Measurements from ENCODE around the gene AFAP1. TPM values are rescaled to one million over a fixed set of nuclear protein-coding genes. Genes with fewer than 3 reads are reported as not detected.

Gene AFAP1
- total RNA-seq, 1 experiment from 2014 or later: 94.7 TPM

DNA sequence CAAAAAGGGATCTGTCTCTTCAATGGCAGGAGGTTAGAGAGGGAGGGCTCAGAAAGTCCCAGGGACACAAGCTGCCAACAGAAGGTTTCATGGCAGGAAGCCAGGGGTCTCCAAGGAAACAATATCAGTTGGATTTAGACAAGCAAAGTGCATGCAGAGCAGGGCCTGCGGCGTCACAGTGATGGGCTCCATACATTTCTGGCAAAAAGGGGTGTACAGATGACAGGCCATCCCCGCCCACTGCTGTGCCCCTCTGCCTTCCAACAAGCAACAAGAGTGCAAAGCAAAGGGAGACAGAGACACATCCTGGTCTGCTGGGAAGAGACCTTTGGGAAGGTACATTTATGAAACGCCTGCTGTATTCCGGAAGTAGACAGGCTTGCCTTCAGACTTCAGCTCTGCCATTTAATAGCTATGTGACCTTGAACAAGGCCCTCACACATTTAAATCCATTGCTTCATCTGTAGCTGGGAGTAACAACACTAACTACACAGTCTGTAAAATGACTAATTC is 121.2 kb downstream of the AFAP1 start:
- intact Hi-C loops (cut with micrococcal nuclease; ENCODE audit: unreplicated experiment): no loop called here
- Histone ChIP-seq H3K4me1 (ENCODE audit: control insufficient read depth, insufficient read depth, low read length) (peaks cover 13% of the 10 kb centered on the region), H3K36me3 (ENCODE audit: control insufficient read depth, insufficient read depth, low read length) (peaks cover 34% of the 10 kb centered on the region), H3K27me3 (ENCODE audit: control insufficient read depth, insufficient read depth, low read length) (no peaks in the 10 kb centered on the region), H3K9me3 (ENCODE audit: control insufficient read depth, insufficient read depth, low read depth, low read length) (no peaks in the 10 kb centered on the region), H3K27ac (ENCODE audit: low read length) (peak overlapping the region; percentile 23; the same call in 1 of the 2 replicates), H3K4me3 (ENCODE audit: low read depth in 2 of 2, low read length in 2 of 2) (no peak overlapping the region)
- BruUV-seq (replicated peaks): no TSS peak
- in situ Hi-C loops (cut with HindIII; ENCODE audit: low pct_unique_long_range_greater_than_20kb, low sequenced_read_pairs): no loop called here
- TF ChIP-seq POLR2AphosphoS5 (IDR thresholded peaks at IDR 0.05; ENCODE audit: low read depth, low read length) (no peak), SIN3A (IDR thresholded peaks at IDR 0.05; ENCODE audit: borderline replicate concordance, insufficient read depth, low read depth, low read length) (no peak), TCF7L2 (IDR thresholded peaks at IDR 0.05; ENCODE audit: low read depth, low read length) (no peak)
- TF ChIP-seq, protein P1, sequence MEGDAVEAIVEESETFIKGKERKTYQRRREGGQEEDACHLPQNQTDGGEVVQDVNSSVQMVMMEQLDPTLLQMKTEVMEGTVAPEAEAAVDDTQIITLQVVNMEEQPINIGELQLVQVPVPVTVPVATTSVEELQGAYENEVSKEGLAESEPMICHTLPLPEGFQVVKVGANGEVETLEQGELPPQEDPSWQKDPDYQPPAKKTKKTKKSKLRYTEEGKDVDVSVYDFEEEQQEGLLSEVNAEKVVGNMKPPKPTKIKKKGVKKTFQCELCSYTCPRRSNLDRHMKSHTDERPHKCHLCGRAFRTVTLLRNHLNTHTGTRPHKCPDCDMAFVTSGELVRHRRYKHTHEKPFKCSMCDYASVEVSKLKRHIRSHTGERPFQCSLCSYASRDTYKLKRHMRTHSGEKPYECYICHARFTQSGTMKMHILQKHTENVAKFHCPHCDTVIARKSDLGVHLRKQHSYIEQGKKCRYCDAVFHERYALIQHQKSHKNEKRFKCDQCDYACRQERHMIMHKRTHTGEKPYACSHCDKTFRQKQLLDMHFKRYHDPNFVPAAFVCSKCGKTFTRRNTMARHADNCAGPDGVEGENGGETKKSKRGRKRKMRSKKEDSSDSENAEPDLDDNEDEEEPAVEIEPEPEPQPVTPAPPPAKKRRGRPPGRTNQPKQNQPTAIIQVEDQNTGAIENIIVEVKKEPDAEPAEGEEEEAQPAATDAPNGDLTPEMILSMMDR (IDR thresholded peaks at IDR 0.05): no peak
- TF ChIP-seq, protein P2, sequence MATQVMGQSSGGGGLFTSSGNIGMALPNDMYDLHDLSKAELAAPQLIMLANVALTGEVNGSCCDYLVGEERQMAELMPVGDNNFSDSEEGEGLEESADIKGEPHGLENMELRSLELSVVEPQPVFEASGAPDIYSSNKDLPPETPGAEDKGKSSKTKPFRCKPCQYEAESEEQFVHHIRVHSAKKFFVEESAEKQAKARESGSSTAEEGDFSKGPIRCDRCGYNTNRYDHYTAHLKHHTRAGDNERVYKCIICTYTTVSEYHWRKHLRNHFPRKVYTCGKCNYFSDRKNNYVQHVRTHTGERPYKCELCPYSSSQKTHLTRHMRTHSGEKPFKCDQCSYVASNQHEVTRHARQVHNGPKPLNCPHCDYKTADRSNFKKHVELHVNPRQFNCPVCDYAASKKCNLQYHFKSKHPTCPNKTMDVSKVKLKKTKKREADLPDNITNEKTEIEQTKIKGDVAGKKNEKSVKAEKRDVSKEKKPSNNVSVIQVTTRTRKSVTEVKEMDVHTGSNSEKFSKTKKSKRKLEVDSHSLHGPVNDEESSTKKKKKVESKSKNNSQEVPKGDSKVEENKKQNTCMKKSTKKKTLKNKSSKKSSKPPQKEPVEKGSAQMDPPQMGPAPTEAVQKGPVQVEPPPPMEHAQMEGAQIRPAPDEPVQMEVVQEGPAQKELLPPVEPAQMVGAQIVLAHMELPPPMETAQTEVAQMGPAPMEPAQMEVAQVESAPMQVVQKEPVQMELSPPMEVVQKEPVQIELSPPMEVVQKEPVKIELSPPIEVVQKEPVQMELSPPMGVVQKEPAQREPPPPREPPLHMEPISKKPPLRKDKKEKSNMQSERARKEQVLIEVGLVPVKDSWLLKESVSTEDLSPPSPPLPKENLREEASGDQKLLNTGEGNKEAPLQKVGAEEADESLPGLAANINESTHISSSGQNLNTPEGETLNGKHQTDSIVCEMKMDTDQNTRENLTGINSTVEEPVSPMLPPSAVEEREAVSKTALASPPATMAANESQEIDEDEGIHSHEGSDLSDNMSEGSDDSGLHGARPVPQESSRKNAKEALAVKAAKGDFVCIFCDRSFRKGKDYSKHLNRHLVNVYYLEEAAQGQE (IDR thresholded peaks at IDR 0.05; ENCODE audit: insufficient read depth in 1 of 2, low read depth in 2 of 2, low read length in 1 of 2): no peak
- ATAC-seq (peak; percentile 20; the same call in 1 of the 2 replicates), DNase-seq (ENCODE audit: low read depth, low spot score) (no peak)
- ChIA-PET CTCF (no interaction called here), POLR2A (interaction anchor here (0.6 kb wide), 1 partner anchor 16 kb away, joined by 3 read pairs; no protein-coding TSS in a partner anchor)

DNA sequence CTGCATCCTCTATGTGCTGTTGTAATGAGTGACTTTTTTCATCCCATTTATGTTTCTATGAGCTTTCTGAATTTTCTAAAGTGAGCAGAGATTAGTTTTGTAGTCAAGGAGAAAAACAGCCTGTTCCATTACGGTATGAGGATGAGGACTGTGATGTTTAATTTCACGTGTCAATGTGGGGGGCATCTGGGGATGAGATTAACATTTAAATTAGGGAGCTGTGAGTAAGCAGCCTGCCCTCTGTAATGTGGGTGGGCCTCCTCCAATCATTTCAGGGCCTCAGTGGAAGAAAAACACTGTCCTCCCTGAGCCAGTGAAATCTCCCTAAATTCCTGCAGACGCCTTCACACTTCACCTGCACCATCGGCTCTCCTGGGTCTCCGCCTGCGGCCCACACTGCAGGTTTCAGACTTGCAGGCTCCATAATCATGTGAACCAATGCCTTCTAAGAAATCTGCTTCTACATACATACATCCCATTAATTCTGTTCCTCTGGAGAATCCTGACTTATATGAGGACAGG is 121.7 kb downstream of the AFAP1 start:
- BruUV-seq (replicated peaks): no TSS peak
- CTCF ChIA-PET: no interaction called here

More for the DNA sequence above, 121.7 kb downstream of the AFAP1 start:
- Histone ChIP-seq H3K27me3 (ENCODE audit: control insufficient read depth, insufficient read depth, low read length) (no peaks in the 10 kb centered on the region), H3K9me3 (ENCODE audit: control insufficient read depth, insufficient read depth, low read depth, low read length) (no peaks in the 10 kb centered on the region), H3K27ac (ENCODE audit: low read length) (no peak overlapping the region), H3K36me3 (ENCODE audit: control insufficient read depth, insufficient read depth, low read length) (peaks cover 36% of the 10 kb centered on the region), H3K4me3 (ENCODE audit: low read depth in 2 of 2, low read length in 2 of 2) (no peak overlapping the region), H3K4me1 (ENCODE audit: control insufficient read depth, insufficient read depth, low read length) (peaks cover 13% of the 10 kb centered on the region; the same call in 1 of the 2 replicates)
- intact Hi-C loops (cut with micrococcal nuclease; ENCODE audit: unreplicated experiment) (no loop called here), in situ Hi-C loops (cut with HindIII; ENCODE audit: low pct_unique_long_range_greater_than_20kb, low sequenced_read_pairs) (no loop called here)
- POLR2A ChIA-PET: interaction anchor here (0.6 kb wide), 1 partner anchor 17 kb away, joined by 3 read pairs; no protein-coding TSS in a partner anchor
- DNase-seq (ENCODE audit: low read depth, low spot score): no peak
- TF ChIP-seq, protein P2 (IDR thresholded peaks at IDR 0.05; ENCODE audit: insufficient read depth in 1 of 2, low read depth in 2 of 2, low read length in 1 of 2): no peak
- TF ChIP-seq SIN3A (IDR thresholded peaks at IDR 0.05; ENCODE audit: borderline replicate concordance, insufficient read depth, low read depth, low read length) (no peak), TCF7L2 (IDR thresholded peaks at IDR 0.05; ENCODE audit: low read depth, low read length) (no peak), POLR2AphosphoS5 (IDR thresholded peaks at IDR 0.05; ENCODE audit: low read depth, low read length) (no peak)
- TF ChIP-seq, protein P1 (IDR thresholded peaks at IDR 0.05): no peak
- ATAC-seq: no peak
